HFFc6 (cell line): ENCODE data around the gene DPP6. TPM values are rescaled to one million over a fixed set of nuclear protein-coding genes. Genes with fewer than 3 reads are reported as not detected.

Experiments used
- DNase-seq: peaks from one replicate; pipeline ENCODE4 v3.0.0-alpha.2; 2018
- H3K27ac Mint-ChIP-seq: 2 replicates; pipeline ENCODE4 v1.8.0; 2020; ENCODE audit warnings: mild to moderate bottlenecking, mixed read lengths
- H3K27me3 Mint-ChIP-seq: 2 replicates; pipeline ENCODE4 v1.8.0; 2021; ENCODE audit warnings: mild to moderate bottlenecking, moderate library complexity, mixed read lengths; ENCODE audit not compliant: insufficient read depth
- H3K36me3 Mint-ChIP-seq: 2 replicates; pipeline ENCODE4 v1.8.0; 2021; ENCODE audit warnings: low read depth, mixed read lengths
- H3K4me1 Mint-ChIP-seq: 2 replicates; pipeline ENCODE4 v1.8.0; 2020; ENCODE audit warnings: low read depth, mixed read lengths
- H3K4me3 Mint-ChIP-seq: 2 replicates; pipeline ENCODE4 v1.8.0; 2020; ENCODE audit warnings: mild to moderate bottlenecking, moderate library complexity, mixed read lengths
- H3K9me3 Mint-ChIP-seq: 2 replicates; pipeline ENCODE4 v1.8.0; 2020; ENCODE audit warnings: mild to moderate bottlenecking, mixed read lengths
- total RNA-seq, 6 experiments: library from RNA; stranded (reverse); fragmentation: NEBNext Ultra II Directional; extraction: Animal tissue kit (Norgen Biotek cat#: 25700); gene quantifications; 2 replicates in 1 of 6; 3 replicates in 5 of 6; pipeline ENCODE4 v1.2.3, GENCODE V29; 2021
- TF ChIP-seq, protein P1 (sequence below): fragments of 200-600 bp; sonication (generic); IDR thresholded peaks from 2 replicates; pipeline ENCODE4 v1.5.0; 2021; ENCODE audit warnings: antibody characterized with exemption, mild to moderate bottlenecking

The DPP6 gene
- total RNA-seq, 6 experiments from 2014 or later, result not detected

DNA sequence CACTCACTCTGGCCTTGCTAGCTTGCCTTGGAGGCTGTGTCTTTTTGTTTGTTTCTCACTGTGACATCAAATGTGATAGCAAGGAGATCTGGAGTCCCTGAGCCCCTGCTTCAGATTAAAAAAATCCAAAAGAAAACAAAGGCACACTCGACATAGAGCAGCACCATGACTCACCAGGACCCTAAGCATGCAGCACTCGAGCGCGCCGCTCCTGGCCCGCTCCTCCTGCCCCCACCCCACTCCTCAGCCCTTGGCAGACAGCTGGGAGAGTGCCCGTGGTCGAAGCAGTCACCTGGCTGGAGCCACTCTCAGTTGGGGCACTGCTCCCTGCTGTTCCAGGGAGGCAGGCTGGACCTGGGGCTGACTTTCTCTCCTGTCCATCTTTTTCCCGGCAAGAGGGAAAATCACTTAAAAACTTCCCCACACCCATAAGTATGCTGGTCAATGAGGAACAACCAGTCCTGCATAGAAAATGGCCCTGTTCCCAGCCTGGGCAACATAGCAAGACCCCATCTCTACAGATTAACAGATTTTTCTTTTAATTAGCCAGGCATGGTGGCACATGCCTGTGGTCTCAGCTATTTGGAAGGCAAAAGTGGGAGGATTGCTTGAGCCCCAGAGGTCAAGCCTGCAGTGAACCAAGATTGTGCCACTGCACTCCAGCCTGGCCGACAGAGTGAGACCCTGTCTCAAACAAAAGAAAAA lies 822.4 kb downstream of the DPP6 start:
- no peaks in the 10 kb centered on the region; the same call in 1 of the 2 replicates for H3K36me3 Mint-ChIP-seq
- no peak for DNase-seq
- no peak overlapping the region for H3K27ac Mint-ChIP-seq
- TF ChIP-seq, protein P1, sequence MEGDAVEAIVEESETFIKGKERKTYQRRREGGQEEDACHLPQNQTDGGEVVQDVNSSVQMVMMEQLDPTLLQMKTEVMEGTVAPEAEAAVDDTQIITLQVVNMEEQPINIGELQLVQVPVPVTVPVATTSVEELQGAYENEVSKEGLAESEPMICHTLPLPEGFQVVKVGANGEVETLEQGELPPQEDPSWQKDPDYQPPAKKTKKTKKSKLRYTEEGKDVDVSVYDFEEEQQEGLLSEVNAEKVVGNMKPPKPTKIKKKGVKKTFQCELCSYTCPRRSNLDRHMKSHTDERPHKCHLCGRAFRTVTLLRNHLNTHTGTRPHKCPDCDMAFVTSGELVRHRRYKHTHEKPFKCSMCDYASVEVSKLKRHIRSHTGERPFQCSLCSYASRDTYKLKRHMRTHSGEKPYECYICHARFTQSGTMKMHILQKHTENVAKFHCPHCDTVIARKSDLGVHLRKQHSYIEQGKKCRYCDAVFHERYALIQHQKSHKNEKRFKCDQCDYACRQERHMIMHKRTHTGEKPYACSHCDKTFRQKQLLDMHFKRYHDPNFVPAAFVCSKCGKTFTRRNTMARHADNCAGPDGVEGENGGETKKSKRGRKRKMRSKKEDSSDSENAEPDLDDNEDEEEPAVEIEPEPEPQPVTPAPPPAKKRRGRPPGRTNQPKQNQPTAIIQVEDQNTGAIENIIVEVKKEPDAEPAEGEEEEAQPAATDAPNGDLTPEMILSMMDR, result no peak
- peaks cover 38% of the 10 kb centered on the region; the same call in 1 of the 2 replicates for H3K9me3 Mint-ChIP-seq
- no peaks in the 10 kb centered on the region; the same call in none of the 2 replicates for H3K27me3 Mint-ChIP-seq
- no peak overlapping the region for H3K4me3 Mint-ChIP-seq
- H3K4me1 Mint-ChIP-seq, result no peaks in the 10 kb centered on the region

DNA sequence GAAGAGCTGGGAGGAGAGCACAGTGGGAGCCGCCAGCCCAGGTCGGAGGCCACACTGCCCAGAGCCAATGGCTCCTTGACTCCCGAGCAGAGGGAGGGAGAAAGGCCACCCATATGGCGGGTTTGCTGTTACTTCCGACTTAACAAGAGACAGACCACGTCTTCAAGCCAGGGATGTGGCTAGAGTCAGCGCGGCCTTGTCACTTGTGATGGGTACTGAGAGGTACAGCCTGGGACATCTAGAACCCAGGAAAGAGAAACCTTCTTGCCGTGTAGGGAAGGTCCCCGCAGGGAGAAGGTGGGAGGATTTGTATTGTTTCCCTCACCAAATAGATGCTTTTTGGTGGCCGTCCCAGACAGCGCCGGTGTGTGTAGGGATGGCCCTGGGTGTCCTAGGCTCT lies 823.1 kb downstream of the DPP6 start:
- Mint-ChIP-seq H3K27me3 (no peaks in the 10 kb centered on the region; the same call in none of the 2 replicates), H3K36me3 (no peaks in the 10 kb centered on the region; the same call in 1 of the 2 replicates), H3K9me3 (peaks cover 38% of the 10 kb centered on the region; the same call in 1 of the 2 replicates)

DNA sequence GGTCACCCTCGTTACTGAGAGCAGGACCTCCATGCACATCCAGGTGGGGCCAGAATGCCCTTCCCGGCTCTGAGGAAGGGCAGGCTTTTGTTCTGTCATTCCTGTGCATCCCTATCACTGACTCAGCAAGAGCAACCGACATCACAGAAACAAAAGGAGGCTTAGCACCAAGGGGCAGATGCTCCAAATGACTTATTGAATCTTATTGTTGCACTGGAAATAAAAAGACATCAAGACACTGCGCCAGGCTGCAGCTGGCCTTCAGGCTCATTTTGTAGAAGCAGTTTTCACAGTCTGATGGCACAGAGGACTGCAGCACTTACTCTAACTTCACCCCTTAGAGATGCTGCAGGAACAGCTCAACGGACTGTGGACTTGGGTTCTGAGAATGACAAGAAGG lies 824.3 kb downstream of the DPP6 start:
- Mint-ChIP-seq H3K4me1 (no peaks in the 10 kb centered on the region), H3K4me3 (no peak overlapping the region), H3K27ac (no peak overlapping the region), H3K27me3 (no peaks in the 10 kb centered on the region; the same call in none of the 2 replicates), H3K36me3 (no peaks in the 10 kb centered on the region; the same call in 1 of the 2 replicates), H3K9me3 (peaks cover 42% of the 10 kb centered on the region; the same call in 1 of the 2 replicates)
- TF ChIP-seq, protein P1, result no peak
- DNase-seq, result no peak

More for the DNA sequence above, 823.1 kb downstream of the DPP6 start:
- H3K4me1 Mint-ChIP-seq, result no peaks in the 10 kb centered on the region
- no peak for DNase-seq
- TF ChIP-seq, protein P1, result no peak
- no peak overlapping the region for H3K4me3 Mint-ChIP-seq
- no peak overlapping the region for H3K27ac Mint-ChIP-seq

DNA sequence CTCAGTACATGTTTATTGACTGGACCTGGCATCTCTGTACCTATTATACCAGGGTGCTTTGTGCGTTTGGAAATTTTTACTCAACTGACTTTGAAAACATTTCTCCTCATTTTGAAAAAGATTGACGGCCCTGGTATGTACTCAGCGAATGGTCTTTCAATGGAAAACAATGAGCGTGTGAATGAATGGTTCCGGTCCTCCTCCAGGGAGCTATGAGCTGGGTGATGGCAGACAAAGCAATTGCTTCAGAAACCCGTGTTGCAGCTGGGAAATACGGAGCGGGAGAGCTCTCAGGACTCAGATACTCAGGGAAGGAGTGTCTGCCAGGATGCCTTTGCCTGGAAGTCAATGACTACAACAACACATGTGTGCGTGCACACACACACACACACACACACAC lies 824.8 kb downstream of the DPP6 start:
- TF ChIP-seq, protein P1, result no peak
- H3K27me3 Mint-ChIP-seq, result no peaks in the 10 kb centered on the region; the same call in none of the 2 replicates
- no peak overlapping the region for H3K4me3 Mint-ChIP-seq
- no peaks in the 10 kb centered on the region; the same call in 1 of the 2 replicates for H3K36me3 Mint-ChIP-seq
- no peak for DNase-seq
- H3K27ac Mint-ChIP-seq, result no peak overlapping the region
- peaks cover 41% of the 10 kb centered on the region; the same call in 1 of the 2 replicates for H3K9me3 Mint-ChIP-seq
- no peaks in the 10 kb centered on the region for H3K4me1 Mint-ChIP-seq

DNA sequence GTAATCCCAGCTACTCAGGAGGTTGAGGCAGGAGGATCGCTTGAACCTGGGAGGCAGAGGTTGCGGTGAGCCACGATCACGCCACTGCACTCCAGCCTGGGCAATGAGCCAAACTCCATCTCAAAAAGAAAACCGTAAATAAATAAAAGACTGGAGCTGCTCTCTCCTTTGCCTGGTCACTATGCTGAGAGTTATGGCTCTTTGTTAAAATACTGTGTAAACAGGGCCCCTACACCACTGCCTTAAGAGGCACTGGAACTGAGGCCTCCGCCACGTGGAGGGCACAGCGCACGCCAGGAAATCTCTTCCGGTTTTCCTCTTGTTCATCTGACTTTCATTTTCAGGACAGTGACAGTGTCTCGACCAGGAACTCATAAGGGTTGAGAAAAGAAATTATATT lies 827.4 kb downstream of the DPP6 start:
- TF ChIP-seq, protein P1, result no peak

More for the DNA sequence above, 827.4 kb downstream of the DPP6 start:
- no peak for DNase-seq
- Mint-ChIP-seq H3K4me3 (no peak overlapping the region), H3K27me3 (no peaks in the 10 kb centered on the region; the same call in none of the 2 replicates), H3K4me1 (no peaks in the 10 kb centered on the region), H3K36me3 (no peaks in the 10 kb centered on the region; the same call in 1 of the 2 replicates), H3K27ac (no peak overlapping the region), H3K9me3 (peaks cover 27% of the 10 kb centered on the region; the same call in 1 of the 2 replicates)
